SH-SY5Y (cell line): ENCODE results near the gene NAV3.

Source experiments
- GATA2 ChIP-seq: IDR thresholded peaks from 2 replicates; pipeline ENCODE4 v1.6.1; 2011; ENCODE audit warnings: mild to moderate bottlenecking, low read depth, low read length
- GATA3 ChIP-seq: IDR thresholded peaks from 2 replicates; pipeline ENCODE4 v1.6.1; 2011; ENCODE audit warnings: low read depth, mild to moderate bottlenecking, low read length, moderate library complexity

NAV3 gene

DNA sequence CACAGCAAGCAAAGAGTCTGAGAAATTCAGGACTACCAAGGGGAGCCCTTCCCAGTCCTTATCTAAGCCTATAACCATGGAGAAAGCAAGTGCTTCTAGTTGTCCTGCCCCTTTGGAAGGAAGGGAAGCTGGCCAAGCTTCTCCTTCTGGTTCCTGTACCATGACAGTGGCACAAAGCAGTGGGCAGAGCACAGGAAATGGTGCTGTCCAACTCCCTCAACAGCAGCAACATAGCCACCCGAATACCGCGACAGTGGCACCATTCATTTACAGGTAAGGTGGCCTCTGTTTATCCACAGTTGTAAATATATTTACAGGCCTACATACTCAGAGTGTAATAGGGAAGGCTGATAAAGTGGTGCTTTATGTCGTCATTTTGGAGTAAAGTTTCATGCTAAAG lies 176.5 kb downstream of the NAV3 start:
- no peak for TF ChIP-seq GATA2
- TF ChIP-seq GATA3 = no peak

- TF ChIP-seq GATA2 (no peak), GATA3 (no peak)
Measured at GRCh38 chr12:78009031-78009430, 178.3 kb downstream of the NAV3 start.

DNA sequence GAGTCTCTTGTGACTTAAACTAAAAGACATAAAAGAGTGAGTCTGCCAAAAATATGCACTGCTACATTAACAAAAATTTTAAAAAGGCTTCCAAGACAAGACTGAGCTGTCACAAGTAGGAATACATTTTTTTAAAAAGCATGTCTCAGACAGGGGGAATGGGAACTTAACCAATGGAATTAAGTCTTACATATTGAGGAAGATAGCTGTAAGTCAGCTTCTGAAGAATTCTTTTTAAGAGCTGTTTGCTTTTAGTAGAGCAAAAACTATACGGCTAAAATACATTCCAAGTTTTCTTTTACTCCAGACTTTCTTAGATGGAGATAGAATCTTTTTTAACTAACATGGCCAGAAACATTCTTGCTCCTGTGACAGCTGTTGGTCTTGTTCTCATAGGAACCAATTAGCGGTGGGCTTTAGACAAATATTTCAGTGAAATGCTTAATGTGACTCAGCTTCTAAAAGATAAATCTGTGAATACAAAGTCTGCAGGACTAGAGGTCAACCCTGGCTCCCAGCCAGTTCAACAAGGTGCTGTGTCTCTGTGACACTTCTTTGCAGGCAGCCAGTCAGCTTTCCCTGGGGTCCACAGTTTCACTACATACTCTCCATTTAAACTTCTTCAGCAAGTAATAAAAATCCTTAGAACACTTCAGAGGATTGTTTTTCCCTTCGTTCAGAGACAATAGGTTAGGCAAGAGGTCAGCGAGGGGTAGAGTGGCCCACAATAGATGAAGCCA lies 187.6 kb downstream of the NAV3 start:
- TF ChIP-seq GATA3 (no peak), GATA2 (no peak)

DNA sequence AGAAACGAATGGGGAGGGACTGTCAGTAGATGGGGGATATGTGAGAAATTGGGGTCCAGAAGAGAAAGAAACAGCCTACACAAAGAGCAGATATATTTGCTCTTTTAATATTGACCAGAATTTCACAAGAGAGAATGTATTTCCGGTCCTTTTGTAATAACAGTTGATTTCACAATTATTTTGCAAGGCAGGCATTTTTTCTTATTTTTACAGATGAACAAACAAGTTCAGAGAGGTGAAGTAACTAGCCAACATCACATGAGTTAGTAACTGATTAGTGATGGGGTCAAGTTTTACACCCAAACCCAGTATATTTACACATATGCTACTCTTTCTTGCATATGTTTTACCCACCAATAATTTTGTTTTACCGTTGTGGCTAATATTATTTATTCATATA lies 188.2 kb downstream of the NAV3 start:
- no peak for TF ChIP-seq GATA2
- TF ChIP-seq GATA3 = no peak

GRCh38 chr12:78028426-78028825 lies 197.7 kb downstream of the NAV3 start:
- no peak for TF ChIP-seq GATA3
- TF ChIP-seq GATA2 = no peak

DNA sequence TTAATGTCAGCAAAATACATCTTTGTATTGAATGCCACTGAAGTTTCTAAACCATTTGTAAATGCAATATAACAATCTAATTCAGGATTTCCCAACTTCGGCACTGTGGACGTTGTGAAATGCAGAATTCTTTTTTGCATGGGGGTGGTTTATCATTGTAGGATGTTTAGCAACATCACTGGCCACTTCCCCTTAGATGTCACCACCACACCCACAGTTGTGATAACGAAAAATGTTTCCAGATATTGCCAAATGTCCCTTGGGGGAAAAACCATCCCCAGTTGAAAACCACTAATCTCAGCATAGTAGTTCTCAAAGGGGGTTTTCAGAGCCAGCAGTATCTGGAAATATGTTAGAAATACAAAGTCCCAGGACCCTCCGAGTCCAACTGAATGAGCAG lies 203.3 kb downstream of the NAV3 start:
- TF ChIP-seq GATA2 (no peak), GATA3 (no peak)

DNA sequence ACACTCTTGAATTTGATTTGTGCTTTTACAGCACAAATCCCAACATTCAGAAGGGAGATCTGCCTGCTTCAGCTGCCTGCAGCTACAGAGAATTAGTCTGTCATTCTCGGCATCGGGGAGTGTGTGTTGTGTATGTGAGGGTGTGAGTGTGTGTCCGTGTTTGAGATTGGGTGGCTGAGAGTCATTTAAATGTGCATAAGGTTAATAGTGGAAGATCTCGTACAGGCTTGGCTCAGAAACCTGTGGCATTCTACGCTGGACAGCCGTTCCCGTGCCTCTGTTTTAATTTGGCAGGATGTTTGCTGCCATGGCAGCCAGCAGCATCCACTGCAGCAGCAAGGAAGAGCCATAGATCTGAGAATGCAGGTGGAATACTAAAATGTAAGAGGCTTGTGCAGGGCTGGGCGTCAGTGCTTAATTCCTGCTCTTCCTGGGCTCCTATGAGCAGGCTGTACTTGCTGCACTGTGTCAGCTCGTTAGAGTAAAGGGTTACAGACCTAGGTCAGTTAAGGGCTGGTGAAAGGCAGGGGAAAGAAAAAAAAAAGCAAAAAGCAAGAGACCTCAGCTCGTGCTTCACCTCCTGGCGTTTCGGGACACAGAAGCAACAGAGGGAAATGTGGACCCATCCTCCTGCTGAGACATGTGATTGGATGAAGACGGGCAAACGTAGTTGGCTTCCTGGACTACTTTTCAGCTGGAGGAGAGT lies 205.4 kb downstream of the NAV3 start:
- no peak for TF ChIP-seq GATA2
- TF ChIP-seq GATA3 = no peak

- TF ChIP-seq GATA2 (no peak), GATA3 (no peak)
Measured at GRCh38 chr12:78036874-78037273, 206.2 kb downstream of the NAV3 start.

GRCh38 chr12:78037707-78038106 lies 207.0 kb downstream of the NAV3 start:
- TF ChIP-seq GATA2 (no peak), GATA3 (no peak)

DNA sequence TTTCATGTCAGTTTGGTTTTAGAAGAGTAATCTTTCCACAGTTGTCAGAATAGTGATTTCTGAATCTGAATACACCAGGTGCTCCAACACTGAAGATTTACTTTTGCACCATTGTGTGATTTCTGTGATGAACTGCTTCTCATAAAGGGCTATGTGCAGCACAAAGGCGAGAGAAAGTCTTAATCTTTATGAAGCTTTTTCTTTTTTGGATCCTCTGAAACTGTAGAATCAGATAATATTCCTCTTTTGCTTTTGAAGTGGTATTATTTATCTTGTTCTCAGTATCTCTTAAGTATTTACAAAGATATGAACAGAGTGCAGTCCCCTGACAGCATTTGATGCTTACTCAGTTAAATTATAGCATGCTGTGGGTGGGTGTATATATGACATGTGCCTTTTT lies 207.8 kb downstream of the NAV3 start:
- TF ChIP-seq GATA2 (no peak), GATA3 (no peak)

- TF ChIP-seq GATA2 (no peak), GATA3 (no peak)
Measured at GRCh38 chr12:78038986-78039385, 208.3 kb downstream of the NAV3 start.

DNA sequence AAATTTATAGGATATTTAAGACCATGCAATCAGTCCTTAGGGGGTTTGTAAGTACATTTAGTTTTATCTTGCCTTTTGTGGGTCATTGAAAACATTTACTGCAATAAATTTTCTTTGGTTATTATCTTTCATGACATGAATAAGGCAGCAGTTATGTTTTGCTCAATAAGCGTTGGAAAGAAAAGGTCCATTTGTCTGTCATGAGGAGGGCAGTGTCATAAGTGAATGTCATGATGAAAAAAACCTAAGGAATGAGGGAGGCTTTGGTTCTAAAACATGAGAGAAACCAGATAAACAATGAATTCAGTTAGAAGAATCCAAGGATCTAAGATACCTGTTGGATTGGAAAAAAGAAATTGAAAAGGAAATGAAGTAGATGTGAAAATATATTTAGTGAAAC lies 209.4 kb downstream of the NAV3 start:
- TF ChIP-seq GATA2 (no peak), GATA3 (no peak)

DNA sequence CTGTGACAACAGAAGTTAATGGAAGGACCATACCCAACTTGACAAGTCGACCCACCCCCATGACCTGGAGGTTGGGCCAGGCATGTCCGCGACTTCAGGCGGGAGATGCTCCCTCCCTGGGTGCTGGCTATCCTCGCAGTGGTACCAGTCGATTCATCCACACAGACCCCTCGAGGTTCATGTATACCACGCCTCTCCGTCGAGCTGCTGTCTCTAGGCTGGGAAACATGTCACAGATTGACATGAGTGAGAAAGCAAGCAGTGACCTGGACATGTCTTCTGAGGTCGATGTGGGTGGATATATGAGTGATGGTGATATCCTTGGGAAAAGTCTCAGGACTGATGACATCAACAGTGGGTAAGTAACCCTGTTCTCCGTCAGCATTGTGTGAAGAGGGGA lies 220.1 kb downstream of the NAV3 start:
- TF ChIP-seq GATA2 (no peak), GATA3 (no peak)

DNA sequence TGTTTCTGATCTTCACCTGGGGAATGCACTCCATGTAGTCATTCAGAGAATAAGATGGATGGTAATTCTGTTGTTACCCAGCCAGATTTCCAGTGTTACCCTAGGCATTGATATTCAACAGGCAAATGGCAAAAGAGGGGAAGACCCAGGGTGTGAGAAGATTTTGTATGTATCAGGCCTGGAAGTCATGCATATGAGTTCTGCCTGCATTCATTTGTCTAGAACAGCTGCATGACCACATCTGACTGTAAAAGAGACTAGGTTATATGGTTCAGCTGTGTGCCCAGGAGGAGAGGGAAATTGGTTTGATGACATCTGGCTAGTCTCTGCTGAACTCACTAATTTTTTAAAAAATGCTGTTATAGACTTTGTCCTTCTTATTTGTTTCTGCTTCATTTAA lies 224.9 kb downstream of the NAV3 start:
- TF ChIP-seq GATA2 = no peak
- no peak for TF ChIP-seq GATA3

- TF ChIP-seq GATA2 (no peak), GATA3 (no peak)
Measured at GRCh38 chr12:78057075-78057474, 226.4 kb downstream of the NAV3 start.

- no peak for TF ChIP-seq GATA2
- TF ChIP-seq GATA3 = no peak
Measured at GRCh38 chr12:78060186-78060585, 229.5 kb downstream of the NAV3 start.
